ENCODE measurements around the gene SLC22A23.
A peak's percentile ranks its signal among the peaks of the same experiment; 100 is the strongest.

The SLC22A23 gene, protein sequence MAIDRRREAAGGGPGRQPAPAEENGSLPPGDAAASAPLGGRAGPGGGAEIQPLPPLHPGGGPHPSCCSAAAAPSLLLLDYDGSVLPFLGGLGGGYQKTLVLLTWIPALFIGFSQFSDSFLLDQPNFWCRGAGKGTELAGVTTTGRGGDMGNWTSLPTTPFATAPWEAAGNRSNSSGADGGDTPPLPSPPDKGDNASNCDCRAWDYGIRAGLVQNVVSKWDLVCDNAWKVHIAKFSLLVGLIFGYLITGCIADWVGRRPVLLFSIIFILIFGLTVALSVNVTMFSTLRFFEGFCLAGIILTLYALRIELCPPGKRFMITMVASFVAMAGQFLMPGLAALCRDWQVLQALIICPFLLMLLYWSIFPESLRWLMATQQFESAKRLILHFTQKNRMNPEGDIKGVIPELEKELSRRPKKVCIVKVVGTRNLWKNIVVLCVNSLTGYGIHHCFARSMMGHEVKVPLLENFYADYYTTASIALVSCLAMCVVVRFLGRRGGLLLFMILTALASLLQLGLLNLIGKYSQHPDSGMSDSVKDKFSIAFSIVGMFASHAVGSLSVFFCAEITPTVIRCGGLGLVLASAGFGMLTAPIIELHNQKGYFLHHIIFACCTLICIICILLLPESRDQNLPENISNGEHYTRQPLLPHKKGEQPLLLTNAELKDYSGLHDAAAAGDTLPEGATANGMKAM

DNA sequence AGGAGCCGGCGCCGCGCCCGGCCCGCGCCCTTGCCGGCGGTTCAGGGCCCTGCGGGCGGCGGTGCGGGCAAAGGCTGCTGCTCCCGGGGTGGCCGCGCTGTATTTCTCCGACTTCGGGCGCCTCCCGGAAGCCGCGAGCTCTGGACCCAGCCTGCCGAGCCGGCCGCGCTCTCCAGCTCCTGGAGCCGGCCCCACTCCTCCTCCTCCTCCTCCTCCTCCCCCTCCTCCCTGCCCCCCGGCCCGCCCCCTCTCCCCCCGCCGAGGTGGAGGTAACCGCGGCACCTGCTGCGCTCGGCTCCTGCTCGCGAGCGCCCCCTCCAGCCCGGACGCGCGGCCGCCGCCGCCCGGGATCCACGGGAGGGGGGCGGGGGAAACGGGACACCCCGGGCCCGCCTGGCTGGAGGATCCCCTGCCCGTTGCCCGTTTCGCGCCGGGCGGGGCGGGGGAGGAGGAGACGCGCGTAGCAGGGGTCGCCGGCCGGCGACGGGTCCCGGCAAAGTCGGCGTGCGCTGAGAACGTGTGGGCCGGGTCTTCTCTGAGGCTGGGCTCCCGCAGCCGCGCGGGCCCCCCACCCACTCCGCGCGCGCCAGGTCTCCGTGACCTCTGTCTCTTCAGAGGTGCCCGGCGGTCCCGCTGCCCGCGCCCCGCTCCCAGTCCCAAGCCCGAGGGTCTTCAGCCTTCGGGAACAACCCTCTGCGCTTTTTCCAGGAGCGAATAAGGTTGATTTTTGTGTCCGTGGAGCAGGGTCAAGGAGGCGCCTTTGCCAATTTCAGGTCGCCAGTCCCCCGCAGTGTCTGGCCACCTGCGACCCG, at the start of gene SLC22A23:
Gene SLC22A23, minus strand, starts transcription at position 153 of the 812 bp plus-strand sequence. CDS start 491 bp downstream, outside the sequence.
- peak; percentile 75 for DNase-seq

DNA sequence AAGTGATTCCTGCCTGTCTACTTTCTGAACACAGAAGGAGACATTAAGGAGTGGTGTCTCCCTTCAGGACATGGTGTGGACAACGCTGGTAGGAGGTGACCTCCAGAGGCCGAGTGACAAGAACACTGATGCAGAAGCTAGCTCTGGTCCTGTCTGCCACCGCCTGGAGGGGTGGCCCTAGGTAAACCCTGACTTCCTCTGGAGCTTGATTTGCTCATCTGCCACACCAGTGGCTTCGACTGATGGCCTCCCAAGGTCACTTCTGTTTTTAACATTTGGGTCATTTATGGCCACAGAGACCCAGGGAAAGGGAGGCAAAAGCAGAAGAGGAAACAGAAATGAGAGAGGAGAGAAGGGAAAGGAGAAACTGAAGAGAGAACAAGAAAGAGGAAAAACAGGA, 49.4 kb upstream of the SLC22A23 start:
- DNase-seq: no peak

DNA sequence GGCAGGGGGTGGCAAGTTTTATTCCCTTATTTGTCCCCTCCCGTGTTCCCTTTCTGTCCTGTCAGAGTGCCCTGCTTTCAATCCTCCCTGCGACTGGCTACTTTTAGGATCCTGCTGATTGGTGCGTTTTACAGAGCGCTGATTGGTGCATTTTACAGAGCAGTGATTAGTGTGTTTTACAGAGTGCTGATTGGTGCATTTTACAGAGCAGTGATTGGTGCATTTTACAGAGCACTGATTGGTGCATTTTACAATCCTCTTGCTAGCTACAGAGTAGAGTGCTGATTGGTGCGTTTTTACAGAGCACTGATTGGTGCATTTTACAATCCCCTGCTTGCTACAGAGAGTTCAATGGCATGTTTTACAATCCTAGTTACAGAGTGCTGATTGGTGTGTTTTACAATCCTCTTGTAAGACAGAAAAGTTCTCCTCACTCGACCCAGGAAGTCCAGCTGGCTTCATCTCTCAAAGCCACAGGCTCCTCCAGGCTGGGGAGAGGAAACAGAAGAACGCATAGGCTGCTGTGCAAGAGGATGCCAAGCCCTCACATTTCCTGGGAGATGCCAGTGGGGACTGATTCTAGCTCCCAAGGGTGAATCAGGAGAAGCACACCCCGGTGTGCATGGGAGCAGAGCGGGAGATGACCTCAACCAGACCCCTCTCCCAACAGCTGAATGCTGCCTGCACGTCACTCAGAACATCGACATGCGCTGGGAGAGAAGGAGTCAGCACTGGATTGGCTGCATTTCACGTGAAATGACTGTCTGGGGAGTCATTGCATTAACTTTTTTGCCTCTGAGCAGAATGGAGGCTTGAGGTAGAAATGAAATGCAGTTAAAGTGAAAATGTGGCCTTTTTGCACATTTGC, 48.3 kb upstream of the SLC22A23 start:
- DNase-seq: no peak

DNA sequence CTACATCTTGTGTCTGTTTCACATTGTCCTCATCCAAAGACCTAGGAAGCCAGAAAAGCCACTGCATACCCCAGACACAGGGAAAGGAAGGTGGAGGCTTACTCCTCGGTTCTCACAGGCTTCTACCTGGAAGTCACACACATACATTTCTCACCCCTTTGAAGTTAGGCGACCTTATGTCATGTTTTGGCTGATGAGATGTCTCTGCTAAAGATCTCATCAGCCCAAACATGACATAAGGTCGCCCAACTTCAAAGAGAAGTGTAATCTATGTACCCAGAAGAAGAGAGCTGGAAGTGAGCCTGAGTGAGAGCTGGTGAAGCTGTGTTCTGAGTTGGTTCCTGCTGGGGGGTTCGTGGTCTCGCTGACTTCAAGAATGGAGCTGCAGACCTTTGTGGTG, 47.5 kb upstream of the SLC22A23 start:
- DNase-seq: no peak

DNA sequence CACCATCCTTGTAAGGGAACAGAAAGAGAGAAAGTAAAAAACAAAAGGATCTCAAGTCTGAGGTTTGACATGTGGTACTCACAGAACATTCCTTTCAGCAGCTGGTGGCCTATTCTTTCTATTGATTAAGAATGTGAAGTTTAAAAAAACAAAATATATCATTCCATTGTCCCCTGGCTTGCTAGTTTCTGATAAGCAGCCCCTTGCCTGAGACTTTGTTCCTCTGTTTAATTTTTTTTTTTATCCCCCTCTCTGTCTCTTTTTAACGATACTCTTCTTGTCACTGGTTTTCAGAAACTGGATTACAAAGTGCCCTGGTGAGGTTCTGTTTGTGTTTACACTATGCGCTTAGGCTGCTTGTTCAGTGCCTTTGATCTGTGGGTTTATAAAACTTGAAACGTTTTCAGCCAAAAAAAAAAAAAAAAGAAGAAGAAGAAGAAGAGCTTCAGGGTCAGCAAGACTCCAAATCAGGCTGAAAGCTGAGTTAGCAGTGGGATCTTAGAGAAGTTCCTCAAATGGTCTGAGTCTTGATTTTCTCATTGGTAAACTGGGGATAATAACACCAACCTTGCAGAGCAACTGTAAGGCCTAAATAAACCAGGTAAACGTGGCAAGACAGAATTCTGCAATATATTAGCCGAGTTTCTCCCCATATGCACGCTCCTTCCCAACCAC, 45.1 kb upstream of the SLC22A23 start:
- DNase-seq: no peak

DNA sequence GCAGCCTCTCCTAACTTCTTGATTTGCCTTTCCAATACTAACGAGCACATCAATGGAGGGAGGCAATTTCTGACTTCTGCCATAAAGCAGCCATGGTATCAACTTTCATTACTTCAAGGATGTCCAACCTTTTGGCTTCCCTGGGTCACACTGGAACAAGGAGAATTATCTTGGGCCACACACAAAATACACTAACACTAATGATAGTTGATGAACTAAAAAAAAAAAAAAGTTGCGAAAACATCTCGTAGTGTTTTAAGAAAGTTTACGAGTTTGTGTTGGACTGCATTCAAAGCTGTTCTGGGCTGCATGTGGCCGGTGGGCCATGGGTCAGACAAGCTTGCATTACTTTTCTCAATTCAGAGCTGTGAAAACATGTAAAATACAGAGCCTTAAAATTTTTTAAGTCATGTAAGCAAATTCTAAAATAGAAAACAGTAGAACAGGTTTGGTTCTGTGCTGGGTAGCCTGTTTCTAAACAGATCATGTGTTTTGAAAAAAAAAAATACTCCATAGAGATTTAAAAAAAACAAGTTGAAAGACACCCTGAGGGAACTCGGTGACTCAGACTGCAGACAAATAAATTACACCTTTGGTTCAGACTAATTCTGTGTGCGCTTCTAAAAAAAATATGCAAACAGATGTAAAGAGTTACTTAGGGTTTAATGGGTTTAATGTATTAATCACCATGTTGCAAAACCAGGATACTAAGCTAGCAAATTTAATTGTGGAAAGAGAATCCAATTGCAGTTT, 43.6 kb upstream of the SLC22A23 start:
- no peak for DNase-seq

DNA sequence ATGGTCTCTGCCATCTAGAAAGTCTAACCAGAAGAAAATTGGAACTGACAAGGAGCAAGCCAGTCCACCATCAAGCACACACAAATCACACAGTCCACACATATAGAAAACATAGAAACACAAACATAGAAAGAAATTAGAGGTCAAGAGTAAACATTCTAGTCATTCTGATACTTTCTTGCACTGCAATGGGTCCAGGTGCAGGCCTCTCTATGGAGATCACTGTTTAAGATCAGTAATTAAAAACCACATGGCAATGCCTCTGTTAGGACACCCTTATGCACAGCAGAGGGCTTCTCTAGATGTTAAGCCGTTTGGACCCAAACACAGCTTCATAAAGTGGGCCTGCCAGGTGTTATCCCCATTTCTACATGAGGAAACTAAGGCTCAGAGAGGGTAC, 42.8 kb upstream of the SLC22A23 start:
- DNase-seq: no peak

DNA sequence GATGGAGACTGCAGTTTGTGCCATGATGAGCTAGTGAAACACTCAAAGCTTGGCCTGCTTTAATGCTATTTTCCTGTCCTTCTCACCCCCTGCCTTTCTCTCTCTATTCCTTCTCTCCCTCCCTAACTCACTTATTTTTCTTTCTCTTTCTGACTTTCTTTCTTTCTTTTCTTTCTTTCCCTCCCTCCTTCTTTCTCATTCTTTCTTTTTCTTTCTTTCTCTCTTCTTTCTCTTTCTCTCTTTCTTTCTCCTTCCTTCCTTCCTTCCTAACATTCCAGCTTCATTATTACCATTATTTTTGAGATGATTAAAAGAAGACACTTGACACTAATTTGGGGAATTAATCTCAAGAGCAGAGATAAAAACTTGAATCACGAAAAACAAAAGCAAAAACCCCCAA, 39.5 kb upstream of the SLC22A23 start:
- no peak for DNase-seq

DNA sequence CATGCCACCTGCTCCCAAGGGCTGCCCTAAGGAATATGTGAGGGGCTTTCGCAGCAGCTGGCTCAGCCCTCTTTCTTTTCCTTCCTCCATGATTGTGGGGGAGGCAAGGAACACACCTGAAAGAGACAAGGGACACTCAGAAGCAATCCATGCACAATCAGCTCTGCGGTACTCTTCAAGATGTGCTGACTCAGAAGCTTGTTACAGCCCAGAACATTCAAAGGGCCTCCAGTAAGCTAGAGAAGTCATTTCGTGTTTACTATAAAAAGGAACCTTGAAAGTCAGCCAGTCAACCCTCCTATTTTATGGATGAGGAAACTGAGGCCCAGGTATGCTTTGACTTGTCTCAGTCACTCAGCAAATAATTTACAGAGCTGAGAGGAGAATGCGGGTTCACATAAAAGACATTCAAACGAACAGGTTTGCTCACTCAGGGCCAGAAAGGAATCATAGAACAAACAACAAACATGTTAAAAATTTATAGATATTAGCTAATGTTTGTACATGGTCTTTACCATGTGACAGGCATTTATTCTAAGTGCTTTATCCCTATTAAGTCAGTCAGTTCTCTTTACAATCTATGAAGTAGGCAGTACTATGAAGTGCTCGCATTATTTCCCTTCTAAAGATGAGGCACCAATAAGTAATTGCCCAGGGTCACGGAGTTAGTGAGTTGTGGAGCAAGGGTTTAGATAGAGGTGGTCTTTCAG, 37.7 kb upstream of the SLC22A23 start:
- DNase-seq: no peak

DNA sequence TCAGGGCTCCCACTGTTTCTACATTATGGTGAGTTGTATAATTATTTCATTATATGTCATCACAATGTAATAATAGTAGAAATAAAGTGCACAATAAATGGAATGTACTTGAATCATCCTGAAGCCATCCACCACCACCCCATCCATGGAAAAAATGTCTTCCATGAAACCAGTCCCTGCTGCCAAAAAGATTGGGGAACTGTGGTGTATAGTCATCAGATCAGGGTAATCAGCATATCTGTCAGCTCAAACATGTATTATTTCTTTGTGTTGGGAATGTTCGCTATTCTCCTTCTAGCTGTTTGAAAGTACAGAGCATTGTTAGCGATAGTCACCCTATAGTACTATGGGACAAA, 33.8 kb upstream of the SLC22A23 start:
- no peak for DNase-seq

DNA sequence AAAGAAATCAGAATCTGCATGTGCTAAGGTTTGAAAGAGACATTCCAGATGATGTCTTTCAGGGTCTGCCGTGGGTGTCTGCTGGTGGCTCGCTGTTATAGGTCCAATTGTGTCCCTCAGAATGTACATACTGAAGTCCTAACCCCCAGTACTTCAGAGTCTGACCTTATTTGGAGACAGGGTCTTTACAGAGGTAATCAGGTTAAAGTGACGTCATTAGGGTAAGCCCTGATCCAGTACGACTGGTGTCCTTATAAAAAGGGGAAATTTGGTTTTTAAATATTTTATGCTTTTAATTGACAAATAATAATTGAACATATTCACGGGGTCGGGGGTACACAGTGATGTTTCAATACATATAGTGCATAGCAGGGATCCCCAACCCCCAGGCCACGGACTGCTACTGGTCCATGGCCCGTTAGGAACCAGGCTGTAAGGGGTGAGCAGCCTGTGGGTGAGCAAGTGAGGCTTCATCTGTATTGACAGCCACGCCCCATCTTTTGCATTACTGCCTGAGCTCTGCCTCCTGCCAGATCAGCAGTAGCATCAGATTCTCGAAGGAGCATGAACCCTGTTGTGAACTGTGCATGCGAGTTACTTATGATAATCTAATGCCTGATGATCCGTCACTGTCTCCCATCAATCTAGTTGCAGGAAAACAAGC, 33.2 kb upstream of the SLC22A23 start:
- DNase-seq: no peak

DNA sequence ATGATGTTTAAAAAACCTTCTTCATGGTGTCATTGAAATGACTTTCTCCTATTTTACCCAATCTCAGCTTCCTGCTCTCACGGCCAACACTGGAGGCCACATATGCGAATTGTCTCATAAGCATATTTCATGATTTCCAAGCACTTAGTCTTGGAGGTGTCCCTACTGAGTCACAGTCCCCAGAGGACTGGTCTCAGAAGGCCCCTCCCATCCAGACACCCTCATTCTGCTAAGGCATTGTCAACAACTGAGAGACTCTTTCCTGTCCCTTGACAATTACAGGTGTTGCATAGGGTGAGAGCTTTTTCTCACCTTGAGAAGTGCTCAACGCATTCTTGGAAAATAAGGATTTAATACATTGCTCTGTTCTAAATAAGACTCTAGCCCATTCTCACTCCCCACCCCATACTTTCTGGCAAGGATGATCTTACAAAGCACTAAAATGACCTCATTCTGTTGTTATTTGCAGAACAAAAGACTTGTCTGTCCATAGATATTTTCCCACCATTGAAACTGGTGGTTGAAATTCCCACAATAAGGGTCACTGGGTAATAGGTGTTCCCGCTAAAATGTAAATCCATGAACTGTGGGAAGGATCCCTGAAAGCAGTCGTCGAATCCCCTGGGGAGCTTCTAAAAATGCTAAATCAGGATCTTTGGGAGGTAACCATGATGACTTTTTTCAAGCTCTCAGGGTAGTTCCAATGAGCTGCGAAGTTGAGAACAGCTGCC, 32.3 kb upstream of the SLC22A23 start:
- DNase-seq: no peak

DNA sequence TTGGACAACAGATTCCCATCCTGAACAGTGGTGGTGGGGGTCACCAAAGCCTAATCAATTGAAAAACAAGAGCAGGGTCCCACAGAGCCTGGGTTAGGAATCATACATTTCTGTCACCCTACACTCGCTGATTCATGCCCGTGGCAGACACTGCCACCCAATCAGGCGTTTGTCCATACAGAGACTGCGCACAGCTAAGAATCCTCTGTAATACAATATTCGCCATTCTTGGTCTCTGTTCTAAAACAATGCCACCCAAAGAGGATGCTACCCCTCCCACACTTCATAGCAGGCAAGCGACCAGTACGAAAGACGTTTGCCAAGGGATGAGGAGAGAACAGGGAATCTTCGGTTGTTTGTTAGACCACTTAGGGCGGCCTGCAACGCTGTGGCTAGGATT, 28.1 kb upstream of the SLC22A23 start:
- DNase-seq: no peak

DNA sequence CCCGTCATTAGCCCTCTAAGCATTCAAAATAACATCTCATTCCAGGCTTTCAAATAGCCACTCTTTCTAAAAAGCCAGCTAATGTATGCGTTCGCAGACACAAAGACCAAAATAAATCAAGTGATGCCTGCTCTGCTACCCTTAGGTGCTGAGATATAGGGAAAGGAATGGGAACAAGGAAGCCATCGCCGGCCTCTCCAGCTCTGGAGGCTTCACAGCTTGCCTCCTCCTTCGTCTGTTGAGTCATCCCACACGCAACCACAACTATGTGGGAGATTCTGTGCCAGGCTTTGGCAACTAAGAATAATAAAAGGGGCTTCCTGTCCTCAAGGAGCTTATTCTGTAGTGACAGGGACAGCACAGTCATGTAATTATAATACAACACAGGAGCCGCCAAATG, 27.3 kb upstream of the SLC22A23 start:
- no peak for DNase-seq

DNA sequence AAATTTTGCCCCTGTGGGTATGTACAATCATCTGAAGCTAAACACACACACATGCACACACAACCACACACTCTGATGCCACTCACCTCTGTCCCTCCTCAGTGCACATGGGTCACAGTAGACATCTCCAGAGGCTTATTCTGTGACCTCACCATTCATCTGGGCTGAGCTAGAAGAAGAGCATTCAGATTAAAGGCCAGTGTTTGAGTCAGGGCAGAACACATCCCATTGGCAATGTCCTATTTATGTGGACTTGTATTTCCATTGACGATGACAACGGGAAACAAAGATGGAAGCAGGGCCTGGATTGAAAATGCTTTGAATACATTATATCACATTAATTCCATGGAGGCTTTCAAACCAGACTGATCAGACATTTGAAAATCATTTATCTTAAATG, 26.8 kb upstream of the SLC22A23 start:
- DNase-seq: no peak

DNA sequence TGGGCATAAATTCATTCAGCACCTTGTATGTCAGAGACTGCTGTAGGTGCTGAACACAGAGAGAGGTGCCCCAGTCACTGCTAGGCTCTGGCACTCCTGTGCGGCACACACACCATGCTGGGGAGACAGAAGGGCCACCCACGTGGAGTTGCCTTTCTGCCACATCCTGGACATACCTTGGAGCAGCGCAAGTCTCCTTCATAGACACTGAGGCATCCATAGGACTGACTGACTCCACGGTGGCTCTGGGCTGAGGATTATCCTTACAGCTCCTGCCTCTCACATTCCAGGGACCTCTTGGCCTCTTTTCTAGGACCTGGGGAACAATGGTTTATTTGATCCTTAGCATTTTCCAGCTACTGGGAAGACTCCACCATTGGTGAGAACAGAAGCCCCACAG, 26.0 kb upstream of the SLC22A23 start:
- DNase-seq: no peak

DNA sequence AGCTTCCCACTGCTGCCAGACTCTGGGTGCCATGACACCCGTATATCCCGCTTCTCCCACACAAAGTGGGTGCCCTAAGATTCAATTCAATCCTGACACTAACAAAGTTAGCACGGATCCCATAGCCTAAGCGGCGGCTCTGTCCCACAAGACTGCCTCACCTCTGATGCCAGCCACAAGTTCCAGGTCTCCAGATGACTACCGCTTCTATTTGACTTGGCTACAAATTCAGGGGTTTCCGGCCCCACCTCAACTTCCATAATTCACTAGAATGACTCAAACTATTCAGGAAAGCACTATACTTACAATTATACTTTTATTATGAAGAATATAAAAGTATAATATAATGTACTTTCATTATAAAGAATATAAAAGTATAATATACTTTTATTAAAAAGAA, 24.8 kb upstream of the SLC22A23 start:
- no peak for DNase-seq

DNA sequence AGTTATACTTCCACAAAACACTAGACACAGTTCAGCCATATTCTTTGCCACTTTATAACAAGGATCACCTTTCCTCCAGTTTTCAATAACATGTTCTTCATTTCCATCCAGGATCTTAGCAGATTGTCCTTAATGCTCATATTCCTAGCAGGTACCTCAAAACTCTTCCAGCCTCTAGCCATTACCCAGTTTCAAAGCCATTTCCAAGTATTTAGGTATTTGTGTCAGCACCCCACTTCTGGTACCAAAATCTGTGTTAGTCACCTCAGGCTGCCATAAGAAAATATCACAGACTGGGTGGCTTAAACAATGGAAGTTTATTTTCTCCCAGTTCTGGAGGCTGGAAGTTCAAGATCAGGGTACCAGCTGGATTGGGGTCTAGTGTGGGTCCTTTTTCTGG, 23.2 kb upstream of the SLC22A23 start:
- DNase-seq: no peak

DNA sequence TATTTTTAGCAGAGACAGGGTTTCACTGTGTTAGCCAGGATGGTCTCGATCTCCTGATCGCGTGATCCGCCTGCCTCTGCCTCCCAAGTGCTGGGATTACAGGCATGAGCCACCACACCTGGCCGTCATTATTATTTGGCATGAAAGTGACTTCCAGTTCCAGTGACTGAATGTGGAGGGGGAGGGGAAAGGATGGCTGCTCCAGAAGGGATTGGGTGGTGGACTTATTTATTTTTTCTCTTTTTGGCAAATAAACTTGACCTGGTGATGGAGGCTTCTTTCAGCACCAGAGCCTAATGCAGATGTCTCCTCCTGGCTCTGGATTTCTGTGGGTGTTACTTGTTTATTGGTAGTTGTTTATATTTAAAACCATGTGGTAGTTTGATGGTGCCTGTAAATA, 16.9 kb upstream of the SLC22A23 start:
- no peak for DNase-seq
